SU-DHL-6 (cell line): ENCODE data around the gene FBLN2.

ENCODE experiments used
- H2AFZ ChIP-seq: fragments of 200-600 bp; sonication (generic); 2 replicates; pipeline ENCODE4 v1.6.1; 2014; ENCODE audit warnings: low read depth, mild to moderate bottlenecking, moderate library complexity, mixed read lengths, antibody characterized with exemption, low read length; ENCODE audit not compliant: severe bottlenecking
- H3F3A ChIP-seq: fragments of 200-600 bp; shearing (Covaris generic); 2 replicates; pipeline ENCODE4 v1.6.0; 2016; ENCODE audit warnings: antibody characterized with exemption, mild to moderate bottlenecking; ENCODE audit not compliant: insufficient read depth
- H3K27ac ChIP-seq: fragments of 200-600 bp; sonication (generic); 2 replicates; pipeline ENCODE4 v1.5.1; 2016; ENCODE audit warnings: low read depth, mild to moderate bottlenecking, low read length, moderate library complexity, mixed read lengths
- H3K27me3 ChIP-seq: fragments of 200-600 bp; sonication (generic), shearing (Covaris generic); 2 replicates; pipeline ENCODE4 v1.6.0; 2014; ENCODE audit warnings: mild to moderate bottlenecking, low read length
- H3K36me3 ChIP-seq: fragments of 200-600 bp; sonication (generic); 2 replicates; pipeline ENCODE4 v1.6.1; 2014; ENCODE audit warnings: mild to moderate bottlenecking, low read length, mixed read lengths
- H3K4me2 ChIP-seq: fragments of 300-600, 200-600 bp; shearing (Covaris generic), sonication (generic); 2 replicates; pipeline ENCODE4 v1.6.0; 2014; ENCODE audit warnings: low read length, low read depth, mild to moderate bottlenecking; ENCODE audit not compliant: poor library complexity, severe bottlenecking
- H3K4me3 ChIP-seq: fragments of 200-600 bp; sonication (generic); 2 replicates; pipeline ENCODE4 v1.5.1; 2014; ENCODE audit warnings: antibody characterized with exemption, low read length, mild to moderate bottlenecking, mixed read lengths; ENCODE audit not compliant: insufficient read depth, poor library complexity, severe bottlenecking
- H3K79me2 ChIP-seq: fragments of 200-600 bp; sonication (generic); 2 replicates; pipeline ENCODE4 v1.6.1; 2014; ENCODE audit warnings: mild to moderate bottlenecking, low read length, moderate library complexity; ENCODE audit not compliant: insufficient read depth
- H3K9ac ChIP-seq: fragments of 200-600 bp; sonication (generic); 2 replicates; pipeline ENCODE4 v1.7.0; 2014; ENCODE audit warnings: mild to moderate bottlenecking, low read length
- H3K9me2 ChIP-seq: fragments of 200-600 bp; sonication (generic); replicated peaks from 2 replicates; pipeline ENCODE4 v1.6.1; 2014; ENCODE audit warnings: low read length; ENCODE audit not compliant: insufficient read depth
- H3K9me3 ChIP-seq: fragments of 200-600 bp; sonication (generic); 2 replicates; pipeline ENCODE4 v1.6.1; 2014; ENCODE audit warnings: low read length, mixed read lengths; ENCODE audit not compliant: insufficient read depth
- H4K20me1 ChIP-seq: fragments of 200-600 bp; sonication (generic); 2 replicates; pipeline ENCODE4 v1.6.1; 2014; ENCODE audit warnings: low read depth, mild to moderate bottlenecking, antibody characterized with exemption, low read length, moderate library complexity, mixed read lengths
- CTCF ChIP-seq: fragments of 200-600 bp; sonication (generic); IDR thresholded peaks from one replicate; pipeline ENCODE4 v1.5.1; 2017; ENCODE audit warnings: antibody characterized with exemption, mild to moderate bottlenecking, low read length, moderate library complexity; ENCODE audit not compliant: insufficient read depth, poor library complexity, severe bottlenecking
- EZH2phosphoT487 ChIP-seq: fragments of 200-600 bp; sonication (generic), shearing (Covaris generic); conservative IDR thresholded peaks from 2 replicates; pipeline ENCODE4 v1.6.1; 2018; ENCODE audit warnings: mild to moderate bottlenecking, antibody characterized with exemption, low read length, moderate library complexity, mixed read lengths

FBLN2 gene

GRCh38 chr3:13653631-13654279, 104.8 kb downstream of the FBLN2 start:
- Histone ChIP-seq H3K27ac (no peak overlapping the region), H3K9me2 (no peaks in the 10 kb centered on the region), H4K20me1 (no peaks in the 10 kb centered on the region), H3K27me3 (no peaks in the 10 kb centered on the region), H3K79me2 (no peaks in the 10 kb centered on the region), H3F3A (no peaks in the 10 kb centered on the region), H3K4me2 (no peak overlapping the region), H3K4me3 (no peak overlapping the region), H3K36me3 (no peaks in the 10 kb centered on the region), H3K9me3 (no peaks in the 10 kb centered on the region), H2AFZ (no peak overlapping the region), H3K9ac (no peak overlapping the region)
- TF ChIP-seq EZH2phosphoT487: no peak
- TF ChIP-seq CTCF: no peak

DNA sequence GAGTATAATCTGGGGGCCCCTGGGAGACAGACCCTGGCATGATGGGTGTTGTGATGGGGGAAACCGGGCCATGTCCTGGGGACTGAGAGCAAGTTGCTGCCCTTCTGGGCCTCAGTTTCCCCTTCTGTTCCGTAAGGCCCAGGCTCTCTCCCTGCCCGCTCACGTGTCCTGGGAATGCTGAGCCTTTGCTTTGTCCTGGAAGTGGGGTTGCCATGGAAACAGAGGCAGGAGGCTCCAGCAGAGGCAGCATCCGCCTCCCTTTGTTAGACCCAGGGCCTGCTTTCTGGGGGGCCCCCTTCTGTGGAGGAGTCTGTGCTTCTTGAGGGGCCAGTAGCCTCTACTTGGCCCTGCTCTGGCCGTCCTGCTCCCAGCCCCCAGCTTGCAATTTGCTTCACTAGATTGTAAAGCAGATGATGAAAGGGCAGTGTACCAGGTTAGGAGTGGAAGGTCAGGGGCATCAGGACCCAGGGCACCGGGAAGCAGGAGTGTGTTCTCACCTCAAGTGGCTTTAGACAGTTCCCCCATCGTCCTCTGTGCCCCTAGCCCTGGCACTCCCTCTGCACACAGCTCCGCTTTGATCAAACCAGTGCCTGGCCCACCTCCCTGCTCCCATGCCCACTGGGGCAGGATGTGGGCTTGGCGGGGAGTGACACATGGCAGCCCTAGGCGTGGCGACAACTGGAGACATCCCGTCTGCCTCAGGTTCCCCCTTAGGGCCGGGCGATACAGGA, 105.6 kb downstream of the FBLN2 start:
- Histone ChIP-seq H3K9ac (no peak overlapping the region), H2AFZ (no peak overlapping the region), H3F3A (no peaks in the 10 kb centered on the region), H3K36me3 (no peaks in the 10 kb centered on the region), H3K9me2 (no peaks in the 10 kb centered on the region), H3K27me3 (no peaks in the 10 kb centered on the region), H3K4me3 (no peak overlapping the region), H4K20me1 (no peaks in the 10 kb centered on the region), H3K27ac (no peak overlapping the region), H3K9me3 (no peaks in the 10 kb centered on the region), H3K79me2 (no peaks in the 10 kb centered on the region), H3K4me2 (no peak overlapping the region)
- TF ChIP-seq EZH2phosphoT487 (no peak), CTCF (no peak)

- no peak overlapping the region for H3K4me3 ChIP-seq
- no peaks in the 10 kb centered on the region for H3F3A ChIP-seq
- no peak overlapping the region for H3K4me2 ChIP-seq
- H3K27ac ChIP-seq: no peak overlapping the region
- no peak overlapping the region for H3K9ac ChIP-seq
- H2AFZ ChIP-seq: no peak overlapping the region
- H3K9me2 ChIP-seq: no peaks in the 10 kb centered on the region
- H3K27me3 ChIP-seq: no peaks in the 10 kb centered on the region
- H3K9me3 ChIP-seq: no peaks in the 10 kb centered on the region
- no peaks in the 10 kb centered on the region for H3K36me3 ChIP-seq
- no peaks in the 10 kb centered on the region for H3K79me2 ChIP-seq
- no peaks in the 10 kb centered on the region for H4K20me1 ChIP-seq
- TF ChIP-seq CTCF (no peak), EZH2phosphoT487 (no peak)
Measured at GRCh38 chr3:13655061-13655913, 106.4 kb downstream of the FBLN2 start.
